NCI-H526 (cell line): Measurements from ENCODE around the gene BRSK2.

Experiments used
- DNase-seq, 2 experiments: peaks; one replicate each; lab custom pipeline; 2025; lab: John Stamatoyannopoulos, UW

BRSK2 gene

GRCh38 chr11:1451781-1452470 is 62.2 kb downstream of the BRSK2 start:
- no peak for DNase-seq

- DNase-seq = no peak
These were observed 63.0 kb downstream of the BRSK2 start for GRCh38 chr11:1452744-1453143.

GRCh38 chr11:1453611-1454034 is 63.9 kb downstream of the BRSK2 start:
- DNase-seq = peak; percentile 26 to 69

- DNase-seq = no peak
These were observed 64.8 kb downstream of the BRSK2 start for GRCh38 chr11:1454576-1454975.

GRCh38 chr11:1455032-1455762 is 65.5 kb downstream of the BRSK2 start:
- no peak for DNase-seq

GRCh38 chr11:1455763-1456060 is 66.0 kb downstream of the BRSK2 start:
- no peak for DNase-seq

- DNase-seq = no peak
These were observed 66.4 kb downstream of the BRSK2 start for GRCh38 chr11:1456176-1456575.

- no peak for DNase-seq
These were observed 67.0 kb downstream of the BRSK2 start for GRCh38 chr11:1456596-1457325.

GRCh38 chr11:1457326-1457680 is 67.6 kb downstream of the BRSK2 start:
- DNase-seq = no peak

GRCh38 chr11:1457856-1458255 is 68.1 kb downstream of the BRSK2 start:
- DNase-seq = no peak

GRCh38 chr11:1458340-1459218 is 68.8 kb downstream of the BRSK2 start:
- DNase-seq = peak; percentile 94 to 97

- no peak for DNase-seq
These were observed 69.5 kb downstream of the BRSK2 start for GRCh38 chr11:1459219-1459575.

- DNase-seq = no peak
These were observed 70.1 kb downstream of the BRSK2 start for GRCh38 chr11:1459764-1460395.

- DNase-seq = no peak
These were observed 70.8 kb downstream of the BRSK2 start for GRCh38 chr11:1460396-1460985.

- DNase-seq = no peak
These were observed 71.5 kb downstream of the BRSK2 start for GRCh38 chr11:1460986-1461825.

- DNase-seq = no peak
These were observed 72.3 kb downstream of the BRSK2 start for GRCh38 chr11:1461826-1462697.

GRCh38 chr11:1462698-1462975 is 72.9 kb downstream of the BRSK2 start:
- DNase-seq = no peak

GRCh38 chr11:1463056-1463455 is 73.3 kb downstream of the BRSK2 start:
- no peak for DNase-seq

GRCh38 chr11:1466784-1467183 is 77.0 kb downstream of the BRSK2 start:
- no peak for DNase-seq

- no peak for DNase-seq
These were observed 77.5 kb downstream of the BRSK2 start for GRCh38 chr11:1467270-1467669.
